HG03342 (cell line): ENCODE measurements around the gene FAM131A.

Experiments
- ATAC-seq: cut with Tn5 transposase; IDR thresholded peaks from one replicate; pipeline ENCODE4 v1.9.1; 2021; ENCODE audit warnings: mild to moderate bottlenecking, moderate library complexity; ENCODE audit not compliant: unreplicated experiment

FAM131A gene

GRCh38 chr3:184315871-184316661 lies 21.3 kb upstream of the FAM131A start:
- ATAC-seq, result no peak

- no peak for ATAC-seq
Measured at GRCh38 chr3:184316792-184317191, 20.6 kb upstream of the FAM131A start.

GRCh38 chr3:184317201-184317600 lies 20.2 kb upstream of the FAM131A start:
- ATAC-seq, result no peak

GRCh38 chr3:184320104-184320445 lies 17.3 kb upstream of the FAM131A start:
- ATAC-seq, result no peak

GRCh38 chr3:184321666-184322065 lies 15.7 kb upstream of the FAM131A start:
- no peak for ATAC-seq

- no peak for ATAC-seq
Measured at GRCh38 chr3:184322731-184323487, 14.5 kb upstream of the FAM131A start.

GRCh38 chr3:184323696-184324095 lies 13.7 kb upstream of the FAM131A start:
- no peak for ATAC-seq

- ATAC-seq, result no peak
Measured at GRCh38 chr3:184325269-184325668, 12.1 kb upstream of the FAM131A start.

GRCh38 chr3:184325715-184326369 lies 11.6 kb upstream of the FAM131A start:
- ATAC-seq, result no peak

- no peak for ATAC-seq
Measured at GRCh38 chr3:184327171-184327570, 10.2 kb upstream of the FAM131A start.

- ATAC-seq, result no peak
Measured at GRCh38 chr3:184328516-184328915, 8.9 kb upstream of the FAM131A start.

- ATAC-seq, result no peak
Measured at GRCh38 chr3:184332370-184333090, 4.9 kb upstream of the FAM131A start.

GRCh38 chr3:184333190-184333589 lies 4.2 kb upstream of the FAM131A start:
- no peak for ATAC-seq

- no peak for ATAC-seq
Measured at GRCh38 chr3:184333700-184334099, 3.7 kb upstream of the FAM131A start.

GRCh38 chr3:184334470-184335158 lies 2.8 kb upstream of the FAM131A start:
- no peak for ATAC-seq

- ATAC-seq, result no peak
Measured at GRCh38 chr3:184335291-184335660, 2.1 kb upstream of the FAM131A start.

- ATAC-seq, result peak; percentile 81
Measured at GRCh38 chr3:184335661-184336546, 1.5 kb upstream of the FAM131A start.

- ATAC-seq, result no peak
Measured at GRCh38 chr3:184336547-184337398, 627 bp upstream of the FAM131A start.

- ATAC-seq, result no peak
Measured at GRCh38 chr3:184337981-184338380, 581 bp downstream of the FAM131A start.
